SK-N-SH (cell line): ENCODE data around the gene ADAP1. TPM values are rescaled to one million over a fixed set of nuclear protein-coding genes. Genes with fewer than 3 reads are reported as not detected.

Experiments used
- CTCF ChIA-PET: fragments of 300-600, 350-600 bp; formaldehyde crosslinking; extraction: SDS; loops from one replicate; lab custom pipeline; 2021; lab: Yijun Ruan, JAX
- POLR2A ChIA-PET: fragments of 350-600 bp; sonication (Branson Sonifier 250); formaldehyde crosslinking; extraction: SDS; loops from one replicate; lab custom pipeline; 2020; ENCODE audit warnings: antibody characterized with exemption, inconsistent platforms; lab: Yijun Ruan, JAX
- DNase-seq: peaks from one replicate; pipeline ENCODE4 v3.0.0; 2012
- H2AFZ ChIP-seq: fragments of 200-600 bp; sonication (generic); 2 replicates; pipeline ENCODE4 v1.8.1; 2016; ENCODE audit warnings: antibody characterized with exemption, mild to moderate bottlenecking, low read depth
- H3F3A ChIP-seq: fragments of 200-600 bp; sonication (generic); replicated peaks from 2 replicates; pipeline ENCODE3; 2016; ENCODE audit warnings: antibody characterized with exemption, mild to moderate bottlenecking; ENCODE audit not compliant: insufficient read depth
- H3K27ac ChIP-seq, 2 experiments: fragments of 200-500 bp in 1 of 2; fragments of 200-600 bp in 1 of 2; sonication (Bioruptor generic) in 1 of 2; sonication (generic), shearing (Covaris generic) in 1 of 2; 2 replicates each; pipeline versions ENCODE4 v1.5.1 to v1.6.1; 2014 to 2016; ENCODE audit warnings: low read depth in 2 of 2, inconsistent platforms in 1 of 2, low read length in 1 of 2, mild to moderate bottlenecking in 1 of 2, mixed read lengths in 1 of 2
- H3K27me3 ChIP-seq: fragments of 200-600 bp; sonication (generic), shearing (Covaris generic); 2 replicates; pipeline ENCODE4 v1.6.1; 2016; ENCODE audit warnings: mixed run types; ENCODE audit not compliant: insufficient read depth
- H3K36me3 ChIP-seq, 2 experiments: fragments of 200-500 bp in 1 of 2; fragments of 200-600 bp in 1 of 2; sonication (Bioruptor generic) in 1 of 2; sonication (generic) in 1 of 2; replicated peaks in 1 of 2; 2 replicates each; pipeline versions ENCODE3 to v1.5.1; 2014 to 2016; ENCODE audit warnings: low read length in 1 of 2, mild to moderate bottlenecking in 1 of 2; ENCODE audit not compliant: insufficient read depth in 2 of 2, control insufficient read depth in 1 of 2
- H3K4me1 ChIP-seq, 2 experiments: fragments of 200-500 bp in 1 of 2; fragments of 200-600 bp in 1 of 2; sonication (Bioruptor generic) in 1 of 2; sonication (generic), shearing (Covaris generic) in 1 of 2; 2 replicates each; pipeline versions ENCODE4 v1.5.1 to v1.6.1; 2014 to 2016; ENCODE audit warnings: low read depth in 1 of 2, low read length in 1 of 2, mixed run types in 1 of 2; ENCODE audit not compliant: insufficient read depth in 2 of 2, control insufficient read depth in 1 of 2
- H3K4me2 ChIP-seq: fragments of 200-600 bp; sonication (generic), shearing (Covaris generic); 2 replicates; pipeline ENCODE4 v1.6.1; 2017; ENCODE audit warnings: mixed run types
- H3K4me3 ChIP-seq, 2 experiments: fragments of 200-500 bp in 1 of 2; fragments of 200-600 bp in 1 of 2; sonication (Bioruptor generic) in 1 of 2; sonication (generic), shearing (Covaris generic) in 1 of 2; 2 replicates each; pipeline versions ENCODE4 v1.5.1 to v1.8.1; 2014 to 2016; ENCODE audit warnings: low read depth in 2 of 2, inconsistent platforms in 1 of 2, low read length in 1 of 2, mild to moderate bottlenecking in 1 of 2, mixed read lengths in 1 of 2, moderate library complexity in 1 of 2
- H3K79me2 ChIP-seq: fragments of 200-600 bp; sonication (generic); 2 replicates; pipeline ENCODE4 v1.8.1; 2017; ENCODE audit warnings: mild to moderate bottlenecking; ENCODE audit not compliant: insufficient read depth
- H3K9ac ChIP-seq: fragments of 200-600 bp; sonication (generic); 2 replicates; pipeline ENCODE4 v1.6.1; 2017; ENCODE audit warnings: mixed run types
- H3K9me2 ChIP-seq: fragments of 200-600 bp; sonication (generic); 2 replicates; pipeline ENCODE4 v1.6.1; 2017; ENCODE audit warnings: mixed run types
- H3K9me3 ChIP-seq: fragments of 200-600 bp; sonication (generic); 2 replicates; pipeline ENCODE4 v1.6.1; 2017; ENCODE audit warnings: mixed run types, mild to moderate bottlenecking, moderate library complexity
- H4K20me1 ChIP-seq: fragments of 200-600 bp; sonication (generic); 2 replicates; pipeline ENCODE4 v1.6.1; 2017; ENCODE audit warnings: mild to moderate bottlenecking, mixed run types; ENCODE audit not compliant: insufficient read depth
- ELF1 ChIP-seq: IDR thresholded peaks from 2 replicates; pipeline ENCODE4 v1.4.0; 2012
- EZH2phosphoT487 ChIP-seq: fragments of 200-600 bp; sonication (generic); IDR thresholded peaks from 2 replicates; pipeline ENCODE4 v1.6.1; 2017; ENCODE audit warnings: low read depth, mixed run types, mild to moderate bottlenecking, antibody characterized with exemption, moderate library complexity, borderline replicate concordance
- FOSL2 ChIP-seq: IDR thresholded peaks from 2 replicates; pipeline ENCODE4 v1.4.0; 2012; ENCODE audit warnings: low read depth, mild to moderate bottlenecking, moderate library complexity, borderline replicate concordance
- FOXM1 ChIP-seq: IDR thresholded peaks from 2 replicates; pipeline ENCODE4 v1.4.0; 2012; ENCODE audit warnings: low read depth, mild to moderate bottlenecking
- IRF3 ChIP-seq: fragments of 150-350 bp; IDR thresholded peaks from 2 replicates; pipeline ENCODE4 v1.6.1; 2016; ENCODE audit warnings: mild to moderate bottlenecking, low read depth, low read length
- JUND ChIP-seq: IDR thresholded peaks from 2 replicates; pipeline ENCODE4 v1.4.0; 2012
- MXI1 ChIP-seq: IDR thresholded peaks from 2 replicates; pipeline ENCODE4 v1.6.1; 2012; ENCODE audit warnings: mild to moderate bottlenecking, low read depth, low read length, improper control_type of control experiment
- NRF1 ChIP-seq: IDR thresholded peaks from 2 replicates; pipeline ENCODE4 v1.6.1; 2012; ENCODE audit warnings: low read depth, mild to moderate bottlenecking, low read length
- RAD21 ChIP-seq: IDR thresholded peaks from 2 replicates; pipeline ENCODE4 v1.6.1; 2012; ENCODE audit warnings: mild to moderate bottlenecking, low read length
- RCOR1 ChIP-seq: fragments of 150-350 bp; IDR thresholded peaks from 2 replicates; pipeline ENCODE4 v1.6.1; 2017; ENCODE audit warnings: antibody characterized with exemption, low read length
- SMC3 ChIP-seq: IDR thresholded peaks from 2 replicates; pipeline ENCODE4 v1.6.1; 2012; ENCODE audit warnings: low read depth, low read length, improper control_type of control experiment
- TAF1 ChIP-seq: IDR thresholded peaks from 2 replicates; pipeline ENCODE4 v1.6.1; 2012; ENCODE audit warnings: low read depth, mild to moderate bottlenecking, low read length, moderate library complexity, borderline replicate concordance
- TEAD4 ChIP-seq: IDR thresholded peaks from 2 replicates; pipeline ENCODE4 v1.4.0; 2012; ENCODE audit warnings: mild to moderate bottlenecking, borderline replicate concordance; ENCODE audit not compliant: insufficient read depth
- WGBS: methylation state at CpG from one replicate; pipeline ENCODE4 v1.1.6; 2017; ENCODE audit warnings: low lambda C conversion rate; 5-methylcytosine and 5-hydroxymethylcytosine counted together
- polyA plus RNA-seq, 3 experiments: library from polyadenylated mRNA; depleted of rRNA; stranded (reverse); fragments of >200 nt; gene quantifications; 2 replicates each; pipeline ENCODE4 v1.2.3, GENCODE V29; 2012
- TF ChIP-seq, protein P1 (sequence below): IDR thresholded peaks from 2 replicates; pipeline ENCODE4 v1.4.0; 2012; ENCODE audit warnings: low read depth, borderline replicate concordance
- TF ChIP-seq, protein P2 (sequence below): IDR thresholded peaks from 2 replicates; pipeline ENCODE4 v1.4.0; 2012; ENCODE audit warnings: low read depth, borderline replicate concordance

ADAP1 gene
- polyA plus RNA-seq, 1 of the 3 experiments (the other 2 are of a cell fraction) = 3.2 TPM

DNA sequence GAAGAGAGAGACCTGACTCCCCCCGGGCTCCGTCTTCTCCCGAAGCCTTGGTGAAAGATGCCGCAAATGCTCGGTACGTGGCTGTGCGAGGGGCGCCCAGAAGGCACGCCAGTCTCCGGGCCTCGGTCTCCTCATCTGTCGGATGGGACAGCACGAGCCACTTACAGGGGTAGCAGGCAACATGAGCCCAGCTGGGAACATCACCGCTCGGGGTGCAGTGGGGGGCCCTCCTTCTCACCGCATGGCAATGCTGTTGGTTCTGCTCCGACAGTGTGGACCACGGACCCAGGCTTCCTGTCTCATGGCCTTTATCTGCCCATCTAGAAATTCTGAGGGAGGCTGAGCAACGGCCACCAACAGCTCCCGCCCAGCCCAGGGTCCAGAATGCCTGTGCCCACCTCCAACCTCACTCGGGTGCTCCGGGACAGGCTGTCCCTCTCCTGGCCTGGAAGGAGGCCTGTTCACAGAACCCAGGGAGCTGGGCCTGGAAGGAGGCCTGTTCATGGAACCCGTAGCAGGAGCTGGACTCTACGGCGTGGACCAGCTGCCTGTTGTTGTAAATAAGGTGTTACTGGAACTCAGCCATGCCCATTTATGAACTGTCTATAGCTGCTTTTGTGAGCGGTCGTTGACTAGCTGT, 15.8 kb downstream of the ADAP1 start:
- peaks cover 5% of the 10 kb centered on the region; the same call in 1 of the 2 replicates for H3K9me3 ChIP-seq
- 91% methylated on average over 24 of the region's 27 CpGs for WGBS

GRCh38 chr7:937856-938484, 16.5 kb downstream of the ADAP1 start:
- H3K9me3 ChIP-seq = peaks cover 5% of the 10 kb centered on the region; the same call in 1 of the 2 replicates
- no peaks in the 10 kb centered on the region for H4K20me1 ChIP-seq
- ChIA-PET CTCF (interaction anchor here (0.9 to 1.7 kb wide), 2 partner anchors 13 to 29 kb away, joined by 3 to 5 read pairs; no protein-coding TSS in a partner anchor), POLR2A (no interaction called here)
- H2AFZ ChIP-seq = no peak overlapping the region
- 0 out of 4 replicates have a peak, but pooled peaks cover 0 to 5% of the 10 kb centered on the region in 2 experiments for H3K4me1 ChIP-seq
- no peak overlapping the region for H3K4me3 ChIP-seq
- H3K27me3 ChIP-seq = no peaks in the 10 kb centered on the region
- H3K79me2 ChIP-seq = no peaks in the 10 kb centered on the region
- no peaks in the 10 kb centered on the region for H3K9me2 ChIP-seq
- no peak overlapping the region for H3K4me2 ChIP-seq
- no peaks in the 10 kb centered on the region for H3K36me3 ChIP-seq
- no peak overlapping the region for H3K27ac ChIP-seq
- H3F3A ChIP-seq = peaks cover 8% of the 10 kb centered on the region
- no peak overlapping the region for H3K9ac ChIP-seq
- WGBS = 85% methylated on average over 16 of the region's 16 CpGs
- TF ChIP-seq MXI1 = no peak
- TF ChIP-seq SMC3 = no peak
- no peak for TF ChIP-seq RCOR1
- TF ChIP-seq, protein P1, sequence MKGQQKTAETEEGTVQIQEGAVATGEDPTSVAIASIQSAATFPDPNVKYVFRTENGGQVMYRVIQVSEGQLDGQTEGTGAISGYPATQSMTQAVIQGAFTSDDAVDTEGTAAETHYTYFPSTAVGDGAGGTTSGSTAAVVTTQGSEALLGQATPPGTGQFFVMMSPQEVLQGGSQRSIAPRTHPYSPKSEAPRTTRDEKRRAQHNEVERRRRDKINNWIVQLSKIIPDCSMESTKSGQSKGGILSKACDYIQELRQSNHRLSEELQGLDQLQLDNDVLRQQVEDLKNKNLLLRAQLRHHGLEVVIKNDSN = no peak
- no peak for TF ChIP-seq RAD21
- TF ChIP-seq FOSL2 = no peak
- no peak for TF ChIP-seq IRF3
- no peak for TF ChIP-seq TAF1
- TF ChIP-seq FOXM1 = no peak
- no peak for DNase-seq

More for the DNA sequence above, 15.8 kb downstream of the ADAP1 start:
- Histone ChIP-seq H3K9ac (no peak overlapping the region), H3K9me2 (no peaks in the 10 kb centered on the region), H3K4me2 (no peak overlapping the region), H3K4me3 (no peak overlapping the region)
- no peak for TF ChIP-seq NRF1
- no peak for TF ChIP-seq EZH2phosphoT487
- TF ChIP-seq MXI1 = no peak
- TF ChIP-seq, protein P2, sequence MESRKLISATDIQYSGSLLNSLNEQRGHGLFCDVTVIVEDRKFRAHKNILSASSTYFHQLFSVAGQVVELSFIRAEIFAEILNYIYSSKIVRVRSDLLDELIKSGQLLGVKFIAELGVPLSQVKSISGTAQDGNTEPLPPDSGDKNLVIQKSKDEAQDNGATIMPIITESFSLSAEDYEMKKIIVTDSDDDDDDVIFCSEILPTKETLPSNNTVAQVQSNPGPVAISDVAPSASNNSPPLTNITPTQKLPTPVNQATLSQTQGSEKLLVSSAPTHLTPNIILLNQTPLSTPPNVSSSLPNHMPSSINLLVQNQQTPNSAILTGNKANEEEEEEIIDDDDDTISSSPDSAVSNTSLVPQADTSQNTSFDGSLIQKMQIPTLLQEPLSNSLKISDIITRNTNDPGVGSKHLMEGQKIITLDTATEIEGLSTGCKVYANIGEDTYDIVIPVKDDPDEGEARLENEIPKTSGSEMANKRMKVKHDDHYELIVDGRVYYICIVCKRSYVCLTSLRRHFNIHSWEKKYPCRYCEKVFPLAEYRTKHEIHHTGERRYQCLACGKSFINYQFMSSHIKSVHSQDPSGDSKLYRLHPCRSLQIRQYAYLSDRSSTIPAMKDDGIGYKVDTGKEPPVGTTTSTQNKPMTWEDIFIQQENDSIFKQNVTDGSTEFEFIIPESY = no peak
- TF ChIP-seq ELF1 = no peak
- no peak for TF ChIP-seq JUND
- no peak for TF ChIP-seq TEAD4
- TF ChIP-seq, all 33 proteins: peak for 0
- DNase-seq = no peak
- Histone ChIP-seq H2AFZ (no peak overlapping the region), H3K79me2 (no peaks in the 10 kb centered on the region), H3K4me1 (0 out of 4 replicates have a peak, but pooled peaks cover 0 to 5% of the 10 kb centered on the region in 2 experiments), H3K27ac (no peak overlapping the region), H3F3A (peaks cover 8% of the 10 kb centered on the region), H4K20me1 (no peaks in the 10 kb centered on the region), H3K27me3 (no peaks in the 10 kb centered on the region), H3K36me3 (no peaks in the 10 kb centered on the region)
- CTCF ChIA-PET = interaction anchor here (0.8 to 1.7 kb wide), 3 partner anchors 13 to 30 kb away, joined by 3 to 5 read pairs (median 3); no protein-coding TSS in a partner anchor
- POLR2A ChIA-PET = no interaction called here
